IPS DF 4.7 (cell line): ENCODE data around the gene IKZF1.

Experiments
- DNase-seq: peaks from one replicate; pipeline ENCODE4 v3.0.0-alpha.2; 2013; ENCODE audit warnings: low spot score; ENCODE audit errors: extremely low read depth

Gene IKZF1

GRCh38 chr7:50449501-50449880 is 145.0 kb downstream of the IKZF1 start:
- DNase-seq = no peak

GRCh38 chr7:50449881-50450589 is 145.5 kb downstream of the IKZF1 start, which contains the start of gene FIGNL1:
FIGNL1 (minus strand) TSS chr7:50450350; CDS start chr7:50447287, 3,063 bp downstream.
- no peak for DNase-seq

GRCh38 chr7:50450590-50451032 is 146.1 kb downstream of the IKZF1 start:
- DNase-seq = no peak
